Astrocyte of the spinal cord (primary cell): Measurements from ENCODE around the gene DUOXA2.
A peak's percentile ranks its signal among the peaks of the same experiment; 100 is the strongest.

Source experiments
- DNase-seq: peaks from one replicate; pipeline ENCODE4 v3.0.0; 2011; ENCODE audit warnings: low read depth, low spot score
- H3K4me3 ChIP-seq: 2 replicates; pipeline ENCODE4 v1.5.1; 2011; ENCODE audit warnings: low read depth, mild to moderate bottlenecking, low read length, moderate library complexity
- in situ Hi-C: cut with HindIII; loops from 2 replicates; pipeline ENCODE4 v1.10.0; 2017; ENCODE audit warnings: low sequenced_read_pairs
- TF ChIP-seq, protein P1 (sequence below): IDR thresholded peaks from 2 replicates; pipeline ENCODE4 v1.5.1; 2012; ENCODE audit warnings: low read depth, mild to moderate bottlenecking, low read length, inconsistent platforms

The DUOXA2 gene

DNA sequence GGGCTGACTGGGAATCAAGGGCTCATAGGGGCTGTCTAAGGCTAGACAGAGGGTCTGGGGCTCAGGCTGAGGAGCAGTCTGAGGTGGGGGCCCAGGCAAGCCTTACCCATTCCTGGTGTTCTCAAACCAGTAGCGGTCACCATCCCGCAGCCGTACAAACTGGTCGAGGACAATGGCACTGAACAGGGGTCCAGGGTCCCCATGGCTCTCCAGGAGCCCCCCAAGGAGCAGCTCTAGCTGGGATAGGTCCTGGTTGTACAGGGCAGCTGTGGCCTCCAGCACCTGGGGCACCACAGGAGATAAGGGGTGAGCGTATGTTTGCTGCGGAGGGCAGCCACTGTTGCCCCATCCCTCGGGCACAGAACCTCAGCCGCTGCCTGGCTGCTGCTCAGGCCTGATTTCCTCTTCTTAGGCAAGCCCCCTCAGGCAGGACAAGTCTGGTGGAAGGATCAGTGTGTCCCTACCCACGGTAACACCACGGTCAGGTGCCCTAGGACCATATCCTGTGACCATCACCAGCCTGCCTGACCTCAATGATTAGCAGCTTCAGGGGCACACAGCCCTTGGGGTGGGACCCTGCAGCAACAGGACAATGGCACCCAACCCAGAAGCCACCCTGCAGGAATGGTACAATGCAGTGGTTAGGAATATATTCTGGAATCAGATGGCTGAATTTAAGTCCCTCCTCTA lies 6.0 kb upstream of the DUOXA2 start:
- H3K4me3 ChIP-seq: no peak overlapping the region
- TF ChIP-seq, protein P1, sequence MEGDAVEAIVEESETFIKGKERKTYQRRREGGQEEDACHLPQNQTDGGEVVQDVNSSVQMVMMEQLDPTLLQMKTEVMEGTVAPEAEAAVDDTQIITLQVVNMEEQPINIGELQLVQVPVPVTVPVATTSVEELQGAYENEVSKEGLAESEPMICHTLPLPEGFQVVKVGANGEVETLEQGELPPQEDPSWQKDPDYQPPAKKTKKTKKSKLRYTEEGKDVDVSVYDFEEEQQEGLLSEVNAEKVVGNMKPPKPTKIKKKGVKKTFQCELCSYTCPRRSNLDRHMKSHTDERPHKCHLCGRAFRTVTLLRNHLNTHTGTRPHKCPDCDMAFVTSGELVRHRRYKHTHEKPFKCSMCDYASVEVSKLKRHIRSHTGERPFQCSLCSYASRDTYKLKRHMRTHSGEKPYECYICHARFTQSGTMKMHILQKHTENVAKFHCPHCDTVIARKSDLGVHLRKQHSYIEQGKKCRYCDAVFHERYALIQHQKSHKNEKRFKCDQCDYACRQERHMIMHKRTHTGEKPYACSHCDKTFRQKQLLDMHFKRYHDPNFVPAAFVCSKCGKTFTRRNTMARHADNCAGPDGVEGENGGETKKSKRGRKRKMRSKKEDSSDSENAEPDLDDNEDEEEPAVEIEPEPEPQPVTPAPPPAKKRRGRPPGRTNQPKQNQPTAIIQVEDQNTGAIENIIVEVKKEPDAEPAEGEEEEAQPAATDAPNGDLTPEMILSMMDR: no peak
- DNase-seq: no peak
- in situ Hi-C loops: no loop called here

DNA sequence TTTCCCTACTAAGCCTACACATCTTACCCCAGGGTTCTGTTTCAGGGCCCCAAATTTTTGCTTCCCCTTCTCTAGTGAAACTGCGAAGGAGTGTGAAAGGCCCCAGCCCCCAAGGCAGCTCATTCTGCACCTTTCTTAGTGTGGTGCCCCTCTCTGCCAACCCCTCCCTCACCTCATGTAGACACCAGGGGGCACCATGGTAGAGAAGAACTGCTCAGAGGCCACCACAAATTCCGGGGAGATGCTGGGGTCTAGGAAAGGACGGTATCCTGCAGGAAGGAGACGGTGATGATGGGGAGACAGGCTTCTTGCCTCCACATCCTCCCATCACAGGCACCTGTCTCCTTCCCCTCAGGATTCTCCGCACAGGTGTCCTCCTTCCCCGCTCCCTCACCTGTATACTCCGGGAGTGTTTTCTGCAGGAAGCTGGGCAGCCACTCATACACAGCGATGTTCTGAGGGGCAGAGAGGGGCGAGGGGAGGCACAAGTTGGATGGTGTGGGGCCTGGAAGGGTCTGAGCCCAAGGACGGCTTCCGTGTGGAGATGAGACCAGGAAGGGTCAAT lies 3.8 kb upstream of the DUOXA2 start:
- in situ Hi-C loops: no loop called here
- TF ChIP-seq, protein P1: peak; percentile 28
- DNase-seq: no peak

DNA sequence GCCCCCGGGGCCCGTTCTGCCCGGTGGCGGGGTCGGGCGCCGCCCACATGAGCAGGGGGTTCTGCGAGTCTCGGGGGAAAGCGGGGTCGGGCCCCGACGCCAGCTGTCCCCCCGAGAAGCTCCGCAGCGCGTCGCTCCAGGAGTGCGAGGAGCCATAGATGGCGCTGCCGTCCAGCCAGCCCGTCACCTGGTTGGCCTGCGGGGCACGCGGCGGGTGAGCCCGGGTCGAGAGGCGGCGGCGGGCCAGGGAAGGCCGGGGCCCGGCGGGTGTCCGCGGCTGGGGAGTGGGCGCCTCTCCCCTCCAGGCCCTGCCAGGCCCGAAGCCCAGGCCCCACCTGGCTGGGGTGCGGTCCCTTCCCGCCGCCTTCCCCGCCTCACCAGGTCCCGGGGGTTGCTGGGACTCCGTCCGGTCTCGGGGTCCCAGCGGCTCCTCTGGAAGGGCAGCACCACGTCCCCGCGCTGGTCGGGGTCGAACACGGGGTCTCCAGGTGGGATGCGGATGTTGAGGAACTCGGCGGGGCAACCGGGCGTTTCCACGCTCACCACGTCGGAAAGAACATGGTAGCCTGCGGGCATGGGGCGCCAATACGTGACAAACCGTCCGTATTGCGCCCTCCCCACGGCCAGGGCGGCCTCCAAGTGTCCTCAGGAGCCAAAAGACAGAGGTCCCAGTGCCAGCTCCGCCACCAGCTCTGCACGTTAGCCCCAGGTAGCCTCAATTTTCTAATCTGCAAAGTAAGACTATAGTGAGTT lies 2.6 kb upstream of the DUOXA2 start:
- no peak for DNase-seq
- no peak overlapping the region for H3K4me3 ChIP-seq
- TF ChIP-seq, protein P1: no peak
- in situ Hi-C loops: no loop called here

More for the DNA sequence above, 3.8 kb upstream of the DUOXA2 start:
- no peak overlapping the region for H3K4me3 ChIP-seq

DNA sequence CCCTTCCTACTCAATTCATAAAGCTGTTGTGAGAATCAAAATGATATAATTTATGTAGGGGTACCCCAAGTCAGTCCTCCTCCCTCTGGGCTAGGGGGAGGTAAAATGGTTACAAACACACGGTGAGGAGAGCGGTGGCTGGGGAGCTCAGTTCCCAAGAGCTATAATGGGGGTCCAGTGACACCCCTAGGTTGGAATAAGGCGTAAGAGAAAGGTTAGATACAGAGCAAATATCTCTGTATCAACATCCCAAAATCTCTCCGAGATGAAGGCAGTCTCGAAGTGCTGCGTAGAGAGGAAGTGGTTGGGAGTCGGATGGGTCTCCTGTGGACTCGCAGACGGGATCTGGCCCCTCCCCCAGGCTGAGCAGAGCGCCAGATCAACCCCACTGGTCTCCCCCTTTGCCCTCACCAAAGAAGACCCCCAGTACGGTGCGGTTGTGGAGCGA lies 2.0 kb upstream of the DUOXA2 start:
- TF ChIP-seq, protein P1: no peak
- in situ Hi-C loops: no loop called here
- H3K4me3 ChIP-seq: no peak overlapping the region
- DNase-seq: no peak

DNA sequence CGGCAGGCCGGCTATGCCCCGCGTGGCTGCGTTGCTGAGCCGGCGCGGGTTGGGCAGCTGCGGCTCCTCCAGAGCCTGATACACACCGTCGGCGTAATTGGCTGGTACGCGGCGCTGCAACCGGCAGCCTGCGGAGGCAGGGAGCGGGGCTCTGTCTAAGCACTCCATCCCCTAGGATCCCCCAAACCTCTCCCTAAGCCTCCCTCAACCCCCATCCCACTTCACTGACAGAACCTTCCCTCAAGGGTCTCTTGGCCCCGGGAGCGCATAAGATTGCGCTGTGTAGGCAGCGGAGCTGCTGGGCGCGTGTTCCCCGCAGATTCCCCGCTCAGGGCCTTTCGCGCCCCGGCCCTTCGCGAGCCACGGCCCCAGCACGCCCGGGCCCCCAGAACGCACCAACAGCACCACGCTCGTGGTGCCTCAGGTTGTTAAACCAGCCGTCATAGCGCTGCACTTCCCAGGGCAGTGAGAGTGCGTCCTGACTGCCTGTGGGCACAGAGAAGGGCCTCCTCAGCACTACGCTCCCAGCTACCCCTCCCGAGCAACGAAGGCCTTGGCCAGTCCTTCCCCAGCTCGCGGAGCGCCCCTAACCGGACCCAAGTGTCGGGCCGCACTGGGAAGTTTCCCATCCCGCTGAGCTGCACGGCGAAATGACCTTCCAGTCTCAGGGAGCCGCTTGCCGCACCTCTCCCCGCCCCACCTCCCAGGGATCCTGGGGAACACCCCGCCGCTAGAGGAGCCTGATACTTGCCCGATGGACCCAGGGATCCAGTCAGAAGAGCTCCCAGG lies 1.3 kb upstream of the DUOXA2 start:
- in situ Hi-C loops: no loop called here
- DNase-seq: no peak
- TF ChIP-seq, protein P1: no peak
- H3K4me3 ChIP-seq: no peak overlapping the region

DNA sequence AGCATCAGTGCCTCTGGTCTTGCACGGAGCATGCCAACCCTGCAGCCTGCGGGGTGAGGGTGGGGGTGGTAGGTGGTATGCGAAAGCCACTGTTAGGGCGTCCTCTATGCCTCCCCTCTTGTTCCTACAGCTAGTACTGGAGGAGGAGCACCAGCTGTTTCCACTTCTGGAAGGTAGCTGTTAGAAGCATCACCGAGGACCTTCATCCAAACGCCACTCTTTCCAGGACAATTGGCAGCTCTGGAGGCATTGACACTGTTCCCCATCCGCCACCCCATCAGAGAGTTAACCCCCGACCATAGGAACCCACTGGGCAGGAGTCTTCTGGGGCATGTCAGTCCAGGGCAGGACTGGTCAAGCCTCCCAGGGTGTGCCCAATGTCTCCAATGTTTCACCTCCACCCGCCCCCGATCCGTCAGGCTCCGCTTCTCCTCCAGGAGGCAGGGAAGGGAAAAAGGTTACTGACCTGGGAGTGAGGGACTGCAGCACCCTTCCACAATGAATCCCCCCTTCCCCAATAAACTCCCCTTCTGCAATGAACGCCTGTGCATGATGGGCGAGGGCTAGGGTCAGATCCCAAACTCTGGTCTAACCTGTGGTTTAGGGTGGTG lies 641 bp upstream of the DUOXA2 start:
- in situ Hi-C loops: no loop called here
- TF ChIP-seq, protein P1: no peak
- DNase-seq: no peak
- H3K4me3 ChIP-seq: no peak overlapping the region
